ENCODE measurements around the gene SLC4A7. TPM values are rescaled to one million over a fixed set of nuclear protein-coding genes. Genes with fewer than 3 reads are reported as not detected.

SLC4A7 gene
- total RNA-seq, 1 experiment from 2014 or later = 90.8 TPM

GRCh38 chr3:27521179-27521871, 37.1 kb upstream of the SLC4A7 start:
- Mint-ChIP-seq H3K27me3 (ENCODE audit: low read depth) (no peaks in the 10 kb centered on the region), H3K27ac (no peak overlapping the region), H3K4me1 (peaks cover 13% of the 10 kb centered on the region), H3K4me3 (no peak overlapping the region), H3K36me3 (no peaks in the 10 kb centered on the region), H3K9me3 (no peaks in the 10 kb centered on the region)
- no peak for ATAC-seq
- peak; percentile 41; the same call in 1 of the 2 replicates for TF ChIP-seq GABPB1 (CRISPR knock-in tag; IDR thresholded peaks at IDR 0.05)
- no peak for TF ChIP-seq ZNF263 (CRISPR knock-in tag; IDR thresholded peaks at IDR 0.05; ENCODE audit: low read depth)
- no peak for TF ChIP-seq IRF2 (CRISPR knock-in tag; IDR thresholded peaks at IDR 0.05; ENCODE audit: borderline replicate concordance, low read depth)
- POLR2A ChIA-PET = no interaction called here
- no peak for DNase-seq (ENCODE audit: low spot score)
- CTCF ChIA-PET = interaction anchor here (1.5 kb wide), 1 partner anchor 22 kb away, joined by 3 read pairs; no protein-coding TSS in a partner anchor

GRCh38 chr3:27511724-27512422, 27.7 kb upstream of the SLC4A7 start:
- Mint-ChIP-seq H3K4me3 (no peak overlapping the region), H3K4me1 (peaks cover 6% of the 10 kb centered on the region), H3K9me3 (no peaks in the 10 kb centered on the region), H3K27ac (no peak overlapping the region), H3K36me3 (no peaks in the 10 kb centered on the region), H3K27me3 (ENCODE audit: low read depth) (no peaks in the 10 kb centered on the region)
- TF ChIP-seq SMAD4 (CRISPR knock-in tag; IDR thresholded peaks at IDR 0.05) (no peak), USF1 (CRISPR knock-in tag; IDR thresholded peaks at IDR 0.05) (no peak), AFF4 (CRISPR knock-in tag; IDR thresholded peaks at IDR 0.05; ENCODE audit: borderline replicate concordance) (no peak), CBFB (CRISPR knock-in tag; IDR thresholded peaks at IDR 0.05; ENCODE audit: low read depth) (no peak), NR2C2 (CRISPR knock-in tag; IDR thresholded peaks at IDR 0.05) (no peak), SP1 (CRISPR knock-in tag; conservative IDR thresholded peaks at IDR 0.05) (no peak), ZBTB21 (CRISPR knock-in tag; IDR thresholded peaks at IDR 0.05; ENCODE audit: borderline replicate concordance) (no peak)
- ChIA-PET POLR2A (no interaction called here), CTCF (no interaction called here)
- ATAC-seq (no peak), DNase-seq (ENCODE audit: low spot score) (no peak)

GRCh38 chr3:27509376-27509775, 25.2 kb upstream of the SLC4A7 start:
- Mint-ChIP-seq H3K9me3 (no peaks in the 10 kb centered on the region), H3K36me3 (no peaks in the 10 kb centered on the region), H3K4me3 (no peak overlapping the region), H3K4me1 (peaks cover 12% of the 10 kb centered on the region), H3K27ac (no peak overlapping the region), H3K27me3 (ENCODE audit: low read depth) (no peaks in the 10 kb centered on the region)
- no peak for DNase-seq (ENCODE audit: low spot score)
- ATAC-seq = no peak
- ChIA-PET CTCF (no interaction called here), POLR2A (no interaction called here)
- TF ChIP-seq RORB (CRISPR knock-in tag; IDR thresholded peaks at IDR 0.05) (no peak), HMGXB4 (CRISPR knock-in tag; IDR thresholded peaks at IDR 0.05) (no peak), HMGA2 (CRISPR knock-in tag; IDR thresholded peaks at IDR 0.05) (no peak), USF1 (CRISPR knock-in tag; IDR thresholded peaks at IDR 0.05) (no peak), FOXP4 (CRISPR knock-in tag; IDR thresholded peaks at IDR 0.05) (no peak), ZNF416 (CRISPR knock-in tag; IDR thresholded peaks at IDR 0.05) (no peak), NR1H2 (CRISPR knock-in tag; IDR thresholded peaks at IDR 0.05) (no peak), SOX15 (CRISPR knock-in tag; IDR thresholded peaks at IDR 0.05) (no peak), E2F5 (CRISPR knock-in tag; IDR thresholded peaks at IDR 0.05) (no peak)

All from WTC11 (cell line).